Naive thymus-derived CD8-positive, alpha-beta T cell (primary cell): ENCODE data around the gene OR2T29. TPM values are rescaled to one million over a fixed set of nuclear protein-coding genes. Genes with fewer than 3 reads are reported as not detected.
A peak's percentile ranks its signal among the peaks of the same experiment; 100 is the strongest.
"Not testable (repeated sequence)": the region's sequence is repeated elsewhere in the genome, so short reads cannot be mapped to it uniquely, and the experiment has no call there.

Source experiments
- ATAC-seq, 2 donors: fragments of 150-1000 bp; cut with Tn5 transposase in 1 of 2; sonication (Bioruptor Pico), chemical (Tn5 transposase) in 1 of 2; 1 replicate in 1 of 2; 2 replicates in 1 of 2; pipeline ENCODE4 v1.10.0; 2021; ENCODE audit warnings: mild to moderate bottlenecking in 2 of 2, moderate library complexity in 2 of 2
- POLR2A ChIA-PET: fragments of 350-600 bp; sonication (Branson Sonifier 250); formaldehyde crosslinking; loops from one replicate; lab custom pipeline; 2021; ENCODE audit warnings: antibody characterized with exemption; lab: Charles Lee
- DNase-seq, 10 donors: peaks; one replicate each; pipeline versions ENCODE4 v3.0.0 to v3.0.0-alpha.2; 2020 to 2022
- H3K27ac Mint-ChIP-seq, 10 donors: one replicate each; pipeline ENCODE4 v1.8.0; 2020 to 2022; ENCODE audit warnings: mild to moderate bottlenecking in 10 of 10, mixed read lengths in 10 of 10, moderate library complexity in 4 of 10, inconsistent platforms in 1 of 10
- H3K27me3 Mint-ChIP-seq, 5 donors: one replicate each; pipeline ENCODE4 v1.8.0; 2021 to 2022; ENCODE audit warnings: mixed read lengths in 5 of 5
- H3K36me3 Mint-ChIP-seq, 3 donors: one replicate each; pipeline ENCODE4 v1.8.0; 2020 to 2022; ENCODE audit warnings: mixed read lengths in 3 of 3, mild to moderate bottlenecking in 2 of 3, inconsistent platforms in 1 of 3
- H3K4me1 Mint-ChIP-seq, 4 donors: one replicate each; pipeline ENCODE4 v1.8.0; 2021 to 2022; ENCODE audit warnings: mixed read lengths in 4 of 4
- H3K4me3 Mint-ChIP-seq, 10 donors: one replicate each; pipeline ENCODE4 v1.8.0; 2020 to 2022; ENCODE audit warnings: mild to moderate bottlenecking in 10 of 10, mixed read lengths in 10 of 10, moderate library complexity in 6 of 10, inconsistent platforms in 1 of 10
- H3K9me3 Mint-ChIP-seq, 9 donors: one replicate each; pipeline ENCODE4 v1.8.0; 2020 to 2022; ENCODE audit warnings: mixed read lengths in 9 of 9, mild to moderate bottlenecking in 3 of 9, inconsistent platforms in 1 of 9, moderate library complexity in 1 of 9
- polyA plus RNA-seq, 3 donors: library from polyadenylated mRNA; unstranded; fragments of 300-500 nt; fragmentation: Illumina TruSeq; gene quantifications; one replicate each; pipeline ENCODE4 v1.2.3, GENCODE V29; 2021
- total RNA-seq, 8 experiments: library from RNA in 2 of 8; stranded (reverse) in 2 of 8; gene quantifications; one replicate each; pipeline ENCODE4 v1.2.3 and lab custom pipeline; 2021 to 2026

The OR2T29 gene
- total and polyA plus RNA-seq, 5 experiments from 2014 or later: not detected

DNA sequence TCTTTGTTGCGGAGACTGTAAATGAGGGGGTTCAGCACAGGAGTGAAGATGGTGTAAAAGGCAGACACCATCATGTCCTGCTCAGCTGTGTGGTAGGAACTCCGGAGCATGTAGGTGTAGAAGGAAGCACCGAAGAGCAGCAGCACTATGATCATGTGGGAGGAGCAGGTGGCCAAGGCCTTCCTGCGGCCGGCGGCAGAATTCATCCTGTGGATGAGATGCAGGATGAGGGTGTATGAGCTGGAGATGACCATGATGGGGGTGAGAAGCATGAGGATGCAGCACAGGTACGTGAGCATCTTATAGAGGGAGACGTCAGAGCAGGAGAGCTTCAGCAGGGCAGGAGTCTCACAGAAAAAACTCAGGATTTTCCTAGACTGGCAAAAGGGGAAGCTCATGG is 11.3 kb upstream of the OR2T29 start:
- DNase-seq, H3K27me3 Mint-ChIP-seq, H3K9me3 Mint-ChIP-seq, H3K36me3 Mint-ChIP-seq, ATAC-seq, H3K4me3 Mint-ChIP-seq, POLR2A ChIA-PET: not testable (repeated sequence)
- Mint-ChIP-seq H3K4me1 (peaks cover 0 to 10% (median 6%) of the 10 kb centered on the region in 4 donors), H3K27ac (peak overlapping the region in 2 of 10 donors; percentile 13 to 83)

DNA sequence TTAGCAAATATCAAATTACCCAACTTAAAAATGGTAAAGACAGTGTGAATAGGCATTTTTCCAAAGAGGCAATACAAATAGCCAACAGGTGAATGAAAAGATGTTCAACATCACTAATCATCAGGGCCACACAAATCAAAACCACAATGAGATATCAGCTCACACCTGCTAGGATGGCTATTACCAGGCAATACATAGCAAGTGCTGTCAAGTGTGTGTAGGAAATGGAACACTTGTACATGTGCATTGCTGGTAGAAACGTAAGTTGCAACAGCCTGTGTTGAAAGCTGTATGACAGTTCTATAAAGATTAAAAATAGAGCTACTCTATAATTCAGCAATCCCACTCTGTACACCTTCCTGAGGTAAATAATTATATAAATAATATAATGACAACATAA is 9.5 kb upstream of the OR2T29 start:
- peaks cover 0 to 13% (median 5%) of the 10 kb centered on the region in 4 donors for H3K4me1 Mint-ChIP-seq
- POLR2A ChIA-PET, DNase-seq, H3K36me3 Mint-ChIP-seq, H3K9me3 Mint-ChIP-seq, H3K27ac Mint-ChIP-seq, H3K27me3 Mint-ChIP-seq, ATAC-seq, H3K4me3 Mint-ChIP-seq: not testable (repeated sequence)

DNA sequence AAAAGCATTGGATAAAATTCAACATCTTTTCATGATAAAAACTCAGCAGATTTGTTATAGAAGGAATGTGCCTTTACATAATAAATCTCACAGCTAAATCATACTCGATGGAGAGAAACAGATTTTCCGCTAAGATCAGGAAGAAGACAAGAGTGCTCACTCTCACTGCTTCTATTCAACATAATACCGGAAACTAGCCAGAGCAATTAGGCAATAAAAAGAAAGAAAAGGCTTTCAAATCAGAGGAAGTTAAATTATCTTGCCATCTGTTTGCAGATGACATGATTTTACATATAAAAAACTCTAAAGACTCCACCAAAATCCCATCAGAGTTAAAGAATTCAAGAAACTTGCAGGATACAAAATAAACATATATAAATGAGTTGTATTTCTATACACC is 8.2 kb upstream of the OR2T29 start:
- Mint-ChIP-seq H3K4me3 (peak overlapping the region in 1 of 10 donors; percentile 11), H3K27ac (peak overlapping the region in 2 of 10 donors; percentile 2 to 19), H3K4me1 (peaks cover 5 to 21% (median 9%) of the 10 kb centered on the region in 4 donors)
- H3K27me3 Mint-ChIP-seq, ATAC-seq, DNase-seq, H3K9me3 Mint-ChIP-seq, H3K36me3 Mint-ChIP-seq, POLR2A ChIA-PET: not testable (repeated sequence)

DNA sequence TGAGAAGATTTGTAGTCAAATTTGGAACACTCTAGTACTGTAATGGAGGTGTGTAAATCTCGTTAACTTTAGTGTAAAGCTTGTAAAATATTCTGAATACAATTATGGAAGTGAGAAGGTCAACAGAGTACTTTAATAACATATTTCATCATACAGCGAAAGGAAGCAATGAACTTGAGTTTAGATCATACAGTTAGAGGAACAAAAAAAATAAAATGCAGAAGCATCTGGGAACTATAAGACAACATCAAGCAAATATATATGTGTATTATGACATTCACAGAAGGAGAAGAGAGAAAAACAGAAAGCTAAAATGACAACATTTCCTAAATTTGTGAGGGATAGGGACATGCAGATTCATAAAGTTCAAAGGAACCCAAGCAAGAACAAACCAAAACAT is 6.5 kb upstream of the OR2T29 start:
- peaks cover 10 to 26% (median 12%) of the 10 kb centered on the region in 4 donors for H3K4me1 Mint-ChIP-seq
- H3K4me3 Mint-ChIP-seq: peak overlapping the region in 1 of 10 donors; percentile 9
- POLR2A ChIA-PET, DNase-seq, ATAC-seq, H3K27me3 Mint-ChIP-seq, H3K9me3 Mint-ChIP-seq, H3K36me3 Mint-ChIP-seq: not testable (repeated sequence)
- H3K27ac Mint-ChIP-seq: peak overlapping the region in 4 of 10 donors; percentile 1 to 49 (median 27)

DNA sequence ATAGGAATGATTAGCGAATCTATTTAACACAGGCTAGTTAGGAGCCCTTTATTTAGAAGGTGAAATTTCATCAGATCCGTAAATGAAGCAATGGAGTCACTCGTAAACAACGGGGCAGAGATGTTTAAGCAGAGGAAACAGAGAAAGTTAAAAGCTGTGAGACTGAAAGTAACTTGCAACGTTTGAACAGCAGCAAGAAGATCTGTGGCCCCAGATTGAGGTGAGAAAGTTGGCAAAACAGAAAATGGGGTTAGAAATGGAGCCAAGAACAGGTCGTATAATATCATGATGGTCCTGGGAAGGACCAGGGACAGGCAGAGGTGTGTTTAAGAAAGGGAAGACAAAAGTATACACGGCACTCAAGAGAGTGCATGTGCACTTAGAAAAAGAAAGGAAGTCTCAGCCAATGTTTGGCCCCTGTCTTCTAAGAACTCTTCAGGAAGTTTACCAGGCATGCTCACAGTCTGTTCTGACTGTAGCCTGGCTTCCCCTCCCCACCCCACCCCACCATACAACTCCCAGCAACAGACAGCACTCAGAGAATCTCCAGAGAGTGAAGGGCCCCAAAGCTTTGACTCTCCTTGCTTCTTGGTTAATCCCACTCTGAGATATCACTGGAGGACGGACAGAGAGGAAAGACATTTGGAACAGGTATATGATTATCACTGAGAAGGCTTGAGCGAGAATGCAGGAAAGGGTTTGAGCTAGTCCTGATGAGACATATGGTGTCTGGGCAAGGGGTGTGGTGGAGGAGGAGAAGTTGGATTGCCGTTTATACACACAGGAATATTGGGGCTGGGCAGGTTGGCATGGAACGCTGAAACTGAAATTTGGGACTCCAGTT is 3.2 kb upstream of the OR2T29 start:
- POLR2A ChIA-PET, H3K27me3 Mint-ChIP-seq, H3K9me3 Mint-ChIP-seq, H3K36me3 Mint-ChIP-seq: not testable (repeated sequence)
- peak overlapping the region; percentile 77 to 95 (median 90) for H3K4me3 Mint-ChIP-seq
- H3K4me1 Mint-ChIP-seq: peaks cover 10 to 23% (median 11%) of the 10 kb centered on the region in 4 donors
- DNase-seq (peak in 5 of 10 donors; percentile 12 to 67 (median 31)), ATAC-seq (peak; percentile 89 to 94)
- H3K27ac Mint-ChIP-seq: peak overlapping the region; percentile 84 to 99 (median 95)

DNA sequence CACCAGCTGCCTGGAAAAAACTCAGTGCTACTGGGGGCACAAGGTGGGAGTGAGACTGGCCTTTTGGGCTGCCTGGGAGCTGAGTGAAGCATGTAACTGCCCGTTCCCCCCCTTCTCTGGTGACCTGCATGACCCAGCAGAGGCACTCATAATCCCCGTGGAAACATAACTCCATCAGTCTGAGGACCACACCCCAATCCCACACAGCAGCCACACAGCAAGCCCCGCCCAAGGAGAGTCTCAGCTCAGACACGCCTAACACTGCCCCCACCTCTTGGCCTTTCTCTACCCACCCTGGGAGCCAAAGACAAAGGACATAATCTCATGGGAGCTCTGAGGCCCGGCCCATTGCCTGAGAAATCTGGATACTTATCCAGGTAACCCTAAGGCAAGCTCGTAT is 11.5 kb downstream of the OR2T29 start:
- H3K4me3 Mint-ChIP-seq, POLR2A ChIA-PET, H3K4me1 Mint-ChIP-seq, H3K27me3 Mint-ChIP-seq, H3K36me3 Mint-ChIP-seq, H3K27ac Mint-ChIP-seq, DNase-seq, ATAC-seq: not testable (repeated sequence)
- H3K9me3 Mint-ChIP-seq: peaks cover 0 to 16% (median 0%) of the 10 kb centered on the region in 9 donors

DNA sequence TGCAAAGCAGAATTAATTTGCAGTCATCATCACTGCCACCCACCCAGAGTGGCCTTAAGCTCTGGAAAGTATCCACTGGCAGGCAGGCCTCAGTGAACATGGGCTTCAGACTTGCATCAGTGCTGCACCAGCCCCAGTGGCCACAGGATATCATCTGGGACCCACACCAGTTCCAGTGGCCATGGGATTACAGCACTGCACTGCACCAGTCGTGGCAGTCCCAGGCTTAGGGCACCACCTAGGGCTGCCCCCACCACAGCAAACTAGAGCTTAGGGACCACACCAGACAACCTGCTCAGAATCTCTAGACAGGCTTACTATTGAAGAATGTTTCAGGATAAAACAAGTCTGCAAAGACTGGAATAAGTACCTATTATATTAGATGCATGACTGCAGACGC is 15.2 kb downstream of the OR2T29 start:
- H3K4me3 Mint-ChIP-seq, H3K27ac Mint-ChIP-seq, H3K9me3 Mint-ChIP-seq, DNase-seq, H3K36me3 Mint-ChIP-seq, H3K27me3 Mint-ChIP-seq, POLR2A ChIA-PET, H3K4me1 Mint-ChIP-seq, ATAC-seq: not testable (repeated sequence)

DNA sequence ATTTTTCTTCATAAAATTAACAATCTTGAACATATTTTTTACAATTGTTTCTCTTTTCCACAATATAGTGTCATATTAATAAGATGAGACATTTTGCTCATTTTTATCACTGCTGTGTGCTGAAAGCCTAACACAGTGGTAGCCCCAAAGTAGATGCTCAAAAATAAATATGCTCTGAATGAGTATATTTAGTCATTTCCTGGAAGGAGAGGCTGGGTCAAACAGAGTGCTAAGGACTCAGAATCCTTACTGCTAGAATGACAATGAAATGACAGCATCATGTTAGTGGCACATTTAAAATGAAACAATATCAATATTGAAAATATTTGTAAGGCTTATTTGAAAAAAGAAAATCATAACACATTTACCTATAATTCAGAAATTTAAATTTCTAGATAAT is 25.1 kb downstream of the OR2T29 start:
- DNase-seq, H3K36me3 Mint-ChIP-seq, POLR2A ChIA-PET, H3K4me1 Mint-ChIP-seq, H3K9me3 Mint-ChIP-seq, H3K4me3 Mint-ChIP-seq, H3K27ac Mint-ChIP-seq, H3K27me3 Mint-ChIP-seq, ATAC-seq: not testable (repeated sequence)

DNA sequence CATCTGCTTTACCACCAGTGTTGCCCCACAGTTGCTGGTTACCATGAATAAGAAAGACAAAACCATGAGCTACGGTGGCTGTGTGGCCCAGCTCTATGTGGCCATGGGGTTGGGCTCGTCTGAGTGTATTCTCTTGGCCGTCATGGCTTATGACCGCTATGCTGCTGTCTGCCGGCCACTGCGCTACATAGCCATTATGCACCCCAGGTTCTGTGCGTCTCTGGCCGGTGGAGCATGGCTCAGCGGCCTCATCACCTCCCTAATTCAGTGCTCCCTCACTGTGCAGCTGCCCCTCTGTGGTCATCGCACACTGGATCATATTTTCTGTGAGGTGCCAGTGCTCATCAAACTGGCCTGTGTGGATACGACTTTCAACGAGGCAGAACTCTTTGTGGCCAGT is 40.7 kb downstream of the OR2T29 start:
- H3K27ac Mint-ChIP-seq: no peak overlapping the region
- peak overlapping the region in 1 of 10 donors; percentile 56 for H3K4me3 Mint-ChIP-seq
- H3K36me3 Mint-ChIP-seq: peaks cover 0 to 9% (median 0%) of the 10 kb centered on the region in 3 donors
- no peaks in the 10 kb centered on the region for H3K4me1 Mint-ChIP-seq
- ATAC-seq (no peak), DNase-seq (peak in 1 of 10 donors; percentile 35)
- H3K9me3 Mint-ChIP-seq: peaks cover 0 to 11% (median 0%) of the 10 kb centered on the region in 9 donors
- POLR2A ChIA-PET: no interaction called here
- no peaks in the 10 kb centered on the region for H3K27me3 Mint-ChIP-seq

DNA sequence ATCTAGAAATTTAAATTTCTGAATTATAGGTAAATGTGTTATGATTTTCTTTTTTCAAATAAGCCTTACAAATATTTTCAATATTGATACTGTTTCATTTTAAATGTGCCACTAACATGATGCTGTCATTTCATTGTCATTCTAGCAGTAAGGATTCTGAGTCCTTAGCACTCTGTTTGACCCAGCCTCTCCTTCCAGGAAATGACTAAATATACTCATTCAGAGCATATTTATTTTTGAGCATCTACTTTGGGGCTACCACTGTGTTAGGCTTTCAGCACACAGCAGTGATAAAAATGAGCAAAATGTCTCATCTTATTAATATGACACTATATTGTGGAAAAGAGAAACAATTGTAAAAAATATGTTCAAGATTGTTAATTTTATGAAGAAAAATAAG is 52.4 kb downstream of the OR2T29 start:
- H3K9me3 Mint-ChIP-seq, H3K36me3 Mint-ChIP-seq, H3K27me3 Mint-ChIP-seq, DNase-seq, ATAC-seq, H3K27ac Mint-ChIP-seq, H3K4me1 Mint-ChIP-seq, H3K4me3 Mint-ChIP-seq, POLR2A ChIA-PET: not testable (repeated sequence)

DNA sequence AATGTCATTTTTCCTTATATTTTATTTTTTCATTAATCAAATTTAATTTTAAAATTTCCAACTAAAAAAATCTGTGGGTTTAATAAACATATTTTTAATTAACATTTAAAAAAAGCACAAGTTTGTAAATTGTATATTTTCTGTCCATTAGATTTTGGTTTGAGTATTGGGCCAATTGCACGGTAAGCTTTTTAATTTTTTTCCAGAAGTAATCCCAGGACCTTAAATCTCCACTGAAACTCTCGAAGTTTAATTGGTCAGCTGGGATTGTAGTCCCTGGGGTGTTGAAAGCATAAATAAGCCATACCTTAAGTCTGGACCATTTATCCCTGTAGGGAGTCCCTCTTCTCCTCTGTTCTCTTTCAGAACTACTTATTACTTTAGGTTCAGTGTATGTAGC is 54.8 kb downstream of the OR2T29 start, which contains the start of gene OR2G6:
TSS of gene OR2G6 (plus strand) at position 301 of the 400 bp plus-strand sequence. CDS start 13,574 bp downstream, outside the sequence.
- DNase-seq, H3K36me3 Mint-ChIP-seq, ATAC-seq, H3K27ac Mint-ChIP-seq, H3K27me3 Mint-ChIP-seq, H3K4me3 Mint-ChIP-seq, H3K9me3 Mint-ChIP-seq, POLR2A ChIA-PET, H3K4me1 Mint-ChIP-seq: not testable (repeated sequence)
